GM12875 (cell line): ENCODE measurements around the gene UTP15.

ENCODE experiments used
- H3K4me3 ChIP-seq: one replicate; pipeline ENCODE4 v1.5.1; 2011; ENCODE audit warnings: low read depth, low read length, control low read depth
- CTCF ChIP-seq: IDR thresholded peaks from 2 replicates; pipeline ENCODE4 v1.5.1; 2011; ENCODE audit warnings: low read depth, mild to moderate bottlenecking, control low read depth, inconsistent platforms, low read length, moderate library complexity, borderline replicate concordance; ENCODE audit not compliant: insufficient read depth

UTP15 gene

GRCh38 chr5:73564675-73565074 lies 868 bp upstream of the UTP15 start:
- peak overlapping the region; percentile 78 for H3K4me3 ChIP-seq
- no peak for TF ChIP-seq CTCF

- H3K4me3 ChIP-seq = peak overlapping the region; percentile 78
- TF ChIP-seq CTCF = no peak
Observed at GRCh38 chr5:73565969-73566547, 515 bp downstream of the UTP15 start.

- H3K4me3 ChIP-seq = no peak overlapping the region
- no peak for TF ChIP-seq CTCF
Observed at GRCh38 chr5:73582285-73583145, 17.0 kb downstream of the UTP15 start.

- TF ChIP-seq CTCF = no peak
- H3K4me3 ChIP-seq = no peak overlapping the region
Observed at GRCh38 chr5:73587923-73588322, 22.4 kb downstream of the UTP15 start.

GRCh38 chr5:73591102-73591695 lies 25.7 kb downstream of the UTP15 start:
- peak; percentile 48; the same call in 1 of the 2 replicates for TF ChIP-seq CTCF
- no peak overlapping the region for H3K4me3 ChIP-seq

GRCh38 chr5:73591698-73592501 lies 26.4 kb downstream of the UTP15 start:
- no peak for TF ChIP-seq CTCF
- H3K4me3 ChIP-seq = no peak overlapping the region
